ENCODE results near the gene SP2.

DNA sequence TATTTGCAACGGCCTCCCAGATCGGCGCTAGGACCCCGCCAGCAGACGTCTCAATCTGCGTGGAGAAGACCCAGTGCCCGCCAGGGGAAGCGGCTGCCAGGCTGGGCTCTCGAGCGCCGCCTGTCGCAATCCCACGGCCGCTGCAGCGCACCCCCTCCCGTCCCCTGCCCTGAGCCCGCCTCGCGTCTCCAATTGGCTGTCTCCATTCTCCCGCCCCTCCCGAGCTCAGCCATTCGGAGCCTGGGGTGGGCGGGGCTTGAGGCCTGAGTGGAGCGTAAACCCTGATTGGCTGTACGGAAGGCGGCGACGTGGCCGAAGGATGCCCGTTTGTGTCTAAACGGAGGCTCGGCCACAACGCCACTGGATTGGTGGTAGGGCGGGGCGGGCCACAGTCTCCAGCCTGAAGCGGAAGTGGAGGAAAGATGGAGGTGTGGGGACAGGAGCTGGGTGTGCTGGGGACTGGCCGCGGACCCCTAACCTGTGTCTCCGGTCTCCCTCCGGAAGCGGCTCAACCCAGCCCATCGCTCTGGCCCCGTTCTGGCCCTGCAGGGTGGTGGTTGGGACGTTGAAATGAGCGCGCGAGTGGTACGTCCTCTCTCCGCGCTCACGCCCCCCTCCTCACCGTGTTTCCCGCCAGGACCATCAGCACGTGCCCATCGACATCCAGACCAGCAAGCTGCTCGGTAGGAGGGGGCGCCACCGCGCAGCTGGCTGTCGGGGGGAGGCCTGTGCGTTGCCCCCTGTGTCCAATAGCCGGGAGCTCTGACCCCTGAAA, 74.9 kb downstream of the SP2 start, which contains the start of gene CDK5RAP3:
- TF ChIP-seq, protein P1, sequence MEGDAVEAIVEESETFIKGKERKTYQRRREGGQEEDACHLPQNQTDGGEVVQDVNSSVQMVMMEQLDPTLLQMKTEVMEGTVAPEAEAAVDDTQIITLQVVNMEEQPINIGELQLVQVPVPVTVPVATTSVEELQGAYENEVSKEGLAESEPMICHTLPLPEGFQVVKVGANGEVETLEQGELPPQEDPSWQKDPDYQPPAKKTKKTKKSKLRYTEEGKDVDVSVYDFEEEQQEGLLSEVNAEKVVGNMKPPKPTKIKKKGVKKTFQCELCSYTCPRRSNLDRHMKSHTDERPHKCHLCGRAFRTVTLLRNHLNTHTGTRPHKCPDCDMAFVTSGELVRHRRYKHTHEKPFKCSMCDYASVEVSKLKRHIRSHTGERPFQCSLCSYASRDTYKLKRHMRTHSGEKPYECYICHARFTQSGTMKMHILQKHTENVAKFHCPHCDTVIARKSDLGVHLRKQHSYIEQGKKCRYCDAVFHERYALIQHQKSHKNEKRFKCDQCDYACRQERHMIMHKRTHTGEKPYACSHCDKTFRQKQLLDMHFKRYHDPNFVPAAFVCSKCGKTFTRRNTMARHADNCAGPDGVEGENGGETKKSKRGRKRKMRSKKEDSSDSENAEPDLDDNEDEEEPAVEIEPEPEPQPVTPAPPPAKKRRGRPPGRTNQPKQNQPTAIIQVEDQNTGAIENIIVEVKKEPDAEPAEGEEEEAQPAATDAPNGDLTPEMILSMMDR (IDR thresholded peaks at IDR 0.05), result peak; percentile 83 to 99 (median 94)
- peak in 1 of 2 donors; percentile 80 for TF ChIP-seq POLR2A (IDR thresholded peaks at IDR 0.05)
